HepG2 (cell line): ENCODE results near the gene KREMEN1. TPM values are rescaled to one million over a fixed set of nuclear protein-coding genes. Genes with fewer than 3 reads are reported as not detected.

Source experiments
- AGO2 ChIP-seq: fragments of 200-400 bp; formaldehyde crosslinking; optimal IDR thresholded peaks from 2 replicates; pipeline ENCODE3; 2017; ENCODE audit warnings: mild to moderate bottlenecking, low read depth, low read length, moderate library complexity
- NFE2 ChIP-seq: sonication (generic); formaldehyde crosslinking; IDR thresholded peaks from 2 replicates; pipeline ENCODE4 v1.4.0; 2020; ENCODE audit warnings: missing genetic modification reagents
- NFYC ChIP-seq: IDR thresholded peaks from 2 replicates; pipeline ENCODE4 v1.6.1; 2016; ENCODE audit warnings: missing genetic modification reagents, missing compliant biosample characterization
- SALL1 ChIP-seq: sonication (generic); formaldehyde crosslinking; IDR thresholded peaks from 2 replicates; pipeline ENCODE4 v1.8.0; 2022; ENCODE audit warnings: mild to moderate bottlenecking, missing genetic modification reagents
- STAT5B ChIP-seq: sonication (generic); formaldehyde crosslinking; IDR thresholded peaks from 2 replicates; pipeline ENCODE4 v1.4.0; 2020; ENCODE audit warnings: missing genetic modification reagents
- TEAD3 ChIP-seq: optimal IDR thresholded peaks from 2 replicates; pipeline ENCODE3; 2016; ENCODE audit warnings: borderline replicate concordance
- THYN1 ChIP-seq: sonication (generic); formaldehyde crosslinking; IDR thresholded peaks from 2 replicates; pipeline ENCODE4 v1.8.1; 2023; ENCODE audit warnings: low read depth, mild to moderate bottlenecking, moderate library complexity, missing genetic modification reagents, borderline replicate concordance
- ZNF251 ChIP-seq: sonication (generic); formaldehyde crosslinking; IDR thresholded peaks from 2 replicates; pipeline ENCODE4 v1.9.0; 2021; ENCODE audit warnings: mild to moderate bottlenecking, missing genetic modification reagents
- ZNF567 ChIP-seq: sonication (generic); formaldehyde crosslinking; IDR thresholded peaks from 2 replicates; pipeline ENCODE4 v1.8.1; 2023; ENCODE audit warnings: mild to moderate bottlenecking, missing genetic modification reagents, borderline replicate concordance
- ZNF572 ChIP-seq: sonication (generic); formaldehyde crosslinking; IDR thresholded peaks from 2 replicates; pipeline ENCODE4 v1.5.1; 2020; ENCODE audit warnings: mild to moderate bottlenecking, missing genetic modification reagents
- ZNF792 ChIP-seq: IDR thresholded peaks from 2 replicates; pipeline ENCODE4 v1.6.1; 2016
- polyA plus RNA-seq, 8 experiments: library from polyadenylated mRNA; depleted of rRNA in 3 of 8; stranded (reverse) in 7 of 8; unstranded in 1 of 8; fragments of >200 nt; fragmentation: Illumina TruSeq in 4 of 8; extraction: Trizol in 4 of 8; gene quantifications; 2 replicates each; pipeline versions ENCODE4 v1.2.1 to v1.2.3, GENCODE V29; 2011 to 2016; ENCODE audit warnings: low read depth in 4 of 8, missing spikeins in 1 of 8, mixed read lengths in 1 of 8; ENCODE audit not compliant: insufficient read depth in 1 of 8
- total RNA-seq, 5 experiments: library from RNA; depleted of rRNA; stranded (reverse); fragments of >200 nt; fragmentation: Illumina TruSeq; extraction: Trizol; gene quantifications; 2 replicates each; pipeline ENCODE4 v1.2.3, GENCODE V29; 2016; ENCODE audit warnings: low read depth in 1 of 5
- TF ChIP-seq, protein P1 (sequence below): sonication (generic); formaldehyde crosslinking; IDR thresholded peaks from 2 replicates; pipeline ENCODE4 v1.5.1; 2020; ENCODE audit warnings: missing genetic modification reagents, mild to moderate bottlenecking, borderline replicate concordance
- TF ChIP-seq, protein P2 (sequence below): sonication (generic); formaldehyde crosslinking; IDR thresholded peaks from 2 replicates; pipeline ENCODE4 v1.5.1; 2020; ENCODE audit warnings: missing genetic modification reagents, mild to moderate bottlenecking, borderline replicate concordance
- TF ChIP-seq, protein P3 (sequence below): sonication (generic); formaldehyde crosslinking; IDR thresholded peaks from 2 replicates; pipeline ENCODE4 v1.4.0; 2020; ENCODE audit warnings: missing genetic modification reagents, borderline replicate concordance
- TF ChIP-seq, protein P4 (sequence below): sonication (generic); formaldehyde crosslinking; IDR thresholded peaks from 2 replicates; pipeline ENCODE4 v1.8.0; 2022; ENCODE audit warnings: mild to moderate bottlenecking, missing genetic modification reagents; ENCODE audit not compliant: insufficient replicate concordance
- TF ChIP-seq, protein P5 (sequence below): sonication (generic); formaldehyde crosslinking; IDR thresholded peaks from 2 replicates; pipeline ENCODE4 v1.4.0; 2020; ENCODE audit warnings: missing genetic modification reagents

Gene KREMEN1
- total and polyA plus RNA-seq, 2 of the 13 experiments (the other 11 are each of a cell fraction or from before 2014, with no cell fraction given), result 9.8 to 13.8 TPM

DNA sequence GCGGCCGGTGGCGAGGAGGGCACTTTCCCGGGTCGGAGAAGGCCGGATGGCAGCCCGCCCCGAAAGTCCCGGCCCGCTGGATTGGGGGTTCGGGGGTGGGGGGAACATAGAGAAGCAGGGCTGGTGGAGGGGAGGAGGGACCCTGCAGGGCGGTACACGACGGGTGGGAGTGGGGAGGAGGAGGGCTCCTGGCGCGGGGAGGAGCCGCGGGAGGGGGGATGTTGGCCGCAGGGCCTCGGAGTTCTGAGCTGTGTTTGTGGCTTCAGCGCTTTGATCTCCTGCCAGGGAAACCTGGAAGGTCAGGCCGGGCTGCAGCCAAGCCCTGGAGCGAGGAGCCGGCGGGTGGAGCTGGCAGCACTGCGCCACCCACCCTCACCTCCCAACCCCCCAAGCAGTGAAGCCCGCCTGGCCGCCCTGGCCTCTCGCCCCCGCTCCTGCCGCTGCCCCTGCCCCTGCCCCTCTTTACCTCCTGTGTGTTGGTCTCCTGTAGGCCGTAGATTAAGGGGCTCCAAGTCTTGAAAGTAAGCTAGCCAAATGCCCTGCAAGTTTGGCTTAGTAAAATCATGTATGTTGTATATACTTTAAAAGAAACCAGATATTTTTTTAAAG lies 42.1 kb upstream of the KREMEN1 start (continued):
- TF ChIP-seq STAT5B (CRISPR knock-in tag) (no peak), SALL1 (CRISPR knock-in tag) (peak; percentile 92), ZNF251 (CRISPR knock-in tag) (no peak), TEAD3 (CRISPR knock-in tag) (peak; percentile 74), ZNF572 (no peak), AGO2 (peak; percentile 53), ZNF567 (CRISPR knock-in tag) (no peak), NFYC (CRISPR knock-in tag) (no peak; the same call in 1 of the 2 replicates), THYN1 (CRISPR knock-in tag) (no peak), ZNF792 (no peak), NFE2 (no peak)
- TF ChIP-seq, protein P1, sequence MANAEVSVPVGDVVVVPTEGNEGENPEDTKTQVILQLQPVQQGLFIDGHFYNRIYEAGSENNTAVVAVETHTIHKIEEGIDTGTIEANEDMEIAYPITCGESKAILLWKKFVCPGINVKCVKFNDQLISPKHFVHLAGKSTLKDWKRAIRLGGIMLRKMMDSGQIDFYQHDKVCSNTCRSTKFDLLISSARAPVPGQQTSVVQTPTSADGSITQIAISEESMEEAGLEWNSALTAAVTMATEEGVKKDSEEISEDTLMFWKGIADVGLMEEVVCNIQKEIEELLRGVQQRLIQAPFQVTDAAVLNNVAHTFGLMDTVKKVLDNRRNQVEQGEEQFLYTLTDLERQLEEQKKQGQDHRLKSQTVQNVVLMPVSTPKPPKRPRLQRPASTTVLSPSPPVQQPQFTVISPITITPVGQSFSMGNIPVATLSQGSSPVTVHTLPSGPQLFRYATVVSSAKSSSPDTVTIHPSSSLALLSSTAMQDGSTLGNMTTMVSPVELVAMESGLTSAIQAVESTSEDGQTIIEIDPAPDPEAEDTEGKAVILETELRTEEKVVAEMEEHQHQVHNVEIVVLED (CRISPR knock-in tag), result no peak
- TF ChIP-seq, protein P2, sequence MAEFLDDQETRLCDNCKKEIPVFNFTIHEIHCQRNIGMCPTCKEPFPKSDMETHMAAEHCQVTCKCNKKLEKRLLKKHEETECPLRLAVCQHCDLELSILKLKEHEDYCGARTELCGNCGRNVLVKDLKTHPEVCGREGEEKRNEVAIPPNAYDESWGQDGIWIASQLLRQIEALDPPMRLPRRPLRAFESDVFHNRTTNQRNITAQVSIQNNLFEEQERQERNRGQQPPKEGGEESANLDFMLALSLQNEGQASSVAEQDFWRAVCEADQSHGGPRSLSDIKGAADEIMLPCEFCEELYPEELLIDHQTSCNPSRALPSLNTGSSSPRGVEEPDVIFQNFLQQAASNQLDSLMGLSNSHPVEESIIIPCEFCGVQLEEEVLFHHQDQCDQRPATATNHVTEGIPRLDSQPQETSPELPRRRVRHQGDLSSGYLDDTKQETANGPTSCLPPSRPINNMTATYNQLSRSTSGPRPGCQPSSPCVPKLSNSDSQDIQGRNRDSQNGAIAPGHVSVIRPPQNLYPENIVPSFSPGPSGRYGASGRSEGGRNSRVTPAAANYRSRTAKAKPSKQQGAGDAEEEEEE (CRISPR knock-in tag), result no peak
- TF ChIP-seq, protein P3, sequence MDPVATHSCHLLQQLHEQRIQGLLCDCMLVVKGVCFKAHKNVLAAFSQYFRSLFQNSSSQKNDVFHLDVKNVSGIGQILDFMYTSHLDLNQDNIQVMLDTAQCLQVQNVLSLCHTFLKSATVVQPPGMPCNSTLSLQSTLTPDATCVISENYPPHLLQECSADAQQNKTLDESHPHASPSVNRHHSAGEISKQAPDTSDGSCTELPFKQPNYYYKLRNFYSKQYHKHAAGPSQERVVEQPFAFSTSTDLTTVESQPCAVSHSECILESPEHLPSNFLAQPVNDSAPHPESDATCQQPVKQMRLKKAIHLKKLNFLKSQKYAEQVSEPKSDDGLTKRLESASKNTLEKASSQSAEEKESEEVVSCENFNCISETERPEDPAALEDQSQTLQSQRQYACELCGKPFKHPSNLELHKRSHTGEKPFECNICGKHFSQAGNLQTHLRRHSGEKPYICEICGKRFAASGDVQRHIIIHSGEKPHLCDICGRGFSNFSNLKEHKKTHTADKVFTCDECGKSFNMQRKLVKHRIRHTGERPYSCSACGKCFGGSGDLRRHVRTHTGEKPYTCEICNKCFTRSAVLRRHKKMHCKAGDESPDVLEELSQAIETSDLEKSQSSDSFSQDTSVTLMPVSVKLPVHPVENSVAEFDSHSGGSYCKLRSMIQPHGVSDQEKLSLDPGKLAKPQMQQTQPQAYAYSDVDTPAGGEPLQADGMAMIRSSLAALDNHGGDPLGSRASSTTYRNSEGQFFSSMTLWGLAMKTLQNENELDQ (CRISPR knock-in tag), result no peak
- TF ChIP-seq, protein P4, sequence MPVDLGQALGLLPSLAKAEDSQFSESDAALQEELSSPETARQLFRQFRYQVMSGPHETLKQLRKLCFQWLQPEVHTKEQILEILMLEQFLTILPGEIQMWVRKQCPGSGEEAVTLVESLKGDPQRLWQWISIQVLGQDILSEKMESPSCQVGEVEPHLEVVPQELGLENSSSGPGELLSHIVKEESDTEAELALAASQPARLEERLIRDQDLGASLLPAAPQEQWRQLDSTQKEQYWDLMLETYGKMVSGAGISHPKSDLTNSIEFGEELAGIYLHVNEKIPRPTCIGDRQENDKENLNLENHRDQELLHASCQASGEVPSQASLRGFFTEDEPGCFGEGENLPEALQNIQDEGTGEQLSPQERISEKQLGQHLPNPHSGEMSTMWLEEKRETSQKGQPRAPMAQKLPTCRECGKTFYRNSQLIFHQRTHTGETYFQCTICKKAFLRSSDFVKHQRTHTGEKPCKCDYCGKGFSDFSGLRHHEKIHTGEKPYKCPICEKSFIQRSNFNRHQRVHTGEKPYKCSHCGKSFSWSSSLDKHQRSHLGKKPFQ (CRISPR knock-in tag), result no peak
- TF ChIP-seq, protein P5, sequence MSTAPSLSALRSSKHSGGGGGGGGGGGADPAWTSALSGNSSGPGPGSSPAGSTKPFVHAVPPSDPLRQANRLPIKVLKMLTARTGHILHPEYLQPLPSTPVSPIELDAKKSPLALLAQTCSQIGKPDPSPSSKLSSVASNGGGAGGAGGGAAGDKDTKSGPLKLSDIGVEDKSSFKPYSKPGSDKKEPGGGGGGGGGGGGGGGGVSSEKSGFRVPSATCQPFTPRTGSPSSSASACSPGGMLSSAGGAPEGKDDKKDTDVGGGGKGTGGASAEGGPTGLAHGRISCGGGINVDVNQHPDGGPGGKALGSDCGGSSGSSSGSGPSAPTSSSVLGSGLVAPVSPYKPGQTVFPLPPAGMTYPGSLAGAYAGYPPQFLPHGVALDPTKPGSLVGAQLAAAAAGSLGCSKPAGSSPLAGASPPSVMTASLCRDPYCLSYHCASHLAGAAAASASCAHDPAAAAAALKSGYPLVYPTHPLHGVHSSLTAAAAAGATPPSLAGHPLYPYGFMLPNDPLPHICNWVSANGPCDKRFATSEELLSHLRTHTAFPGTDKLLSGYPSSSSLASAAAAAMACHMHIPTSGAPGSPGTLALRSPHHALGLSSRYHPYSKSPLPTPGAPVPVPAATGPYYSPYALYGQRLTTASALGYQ (CRISPR knock-in tag), result peak; percentile 84; the same call in 1 of the 2 replicates
